OCI-LY1 (cell line): ENCODE measurements around the gene INTS3.

Experiments used
- CTCF ChIP-seq: fragments of 200-600 bp; sonication (generic), shearing (Covaris generic); IDR thresholded peaks from 2 replicates; pipeline ENCODE4 v1.5.1; 2017; ENCODE audit warnings: mild to moderate bottlenecking, antibody characterized with exemption, low read length, moderate library complexity, mixed read lengths
- EZH2 ChIP-seq: fragments of 200-600 bp; sonication (generic), shearing (Covaris generic); IDR thresholded peaks from 2 replicates; pipeline ENCODE4 v1.8.0; 2017; ENCODE audit warnings: borderline replicate concordance, mixed run types, mild to moderate bottlenecking, antibody characterized with exemption, low read length, moderate library complexity, mixed read lengths

- TF ChIP-seq CTCF, result no peak
- TF ChIP-seq EZH2, result no peak
Observed at GRCh38 chr1:153745417-153745816, 17.6 kb downstream of the INTS3 start.
